Measurements from ENCODE around the gene COL24A1.

Gene COL24A1

GRCh38 chr1:85816606-85817005 lies 340.0 kb downstream of the COL24A1 start:
- no peaks in the 10 kb centered on the region for H3F3A ChIP-seq (ENCODE audit: insufficient read depth, low read length)

GRCh38 chr1:85815906-85816305 lies 340.7 kb downstream of the COL24A1 start:
- Histone ChIP-seq H3K4me1 (ENCODE audit: insufficient read depth, low read length, severe bottlenecking) (no peaks in the 10 kb centered on the region), H3K9ac (ENCODE audit: low read length) (no peak overlapping the region), H4K20me1 (ENCODE audit: insufficient read depth, low read length) (no peaks in the 10 kb centered on the region), H3K4me3 (ENCODE audit: low read depth, low read length, poor library complexity, severe bottlenecking) (no peak overlapping the region), H3K36me3 (ENCODE audit: insufficient read depth, low read length) (no peaks in the 10 kb centered on the region), H3F3A (ENCODE audit: insufficient read depth, low read length) (no peaks in the 10 kb centered on the region), H3K27ac (ENCODE audit: low read depth, low read length, poor library complexity, severe bottlenecking) (no peak overlapping the region), H3K79me2 (ENCODE audit: insufficient read depth, low read length) (no peaks in the 10 kb centered on the region), H3K27me3 (ENCODE audit: insufficient read depth, low read length) (no peaks in the 10 kb centered on the region), H3K9me3 (ENCODE audit: low read length) (no peaks in the 10 kb centered on the region), H2AFZ (ENCODE audit: low read length) (no peak overlapping the region), H3K4me2 (ENCODE audit: low read length) (no peak overlapping the region), H3K9me2 (ENCODE audit: low read depth, low read length) (no peaks in the 10 kb centered on the region)
- TF ChIP-seq CTCF (IDR thresholded peaks at IDR 0.05; ENCODE audit: low read length) (no peak), EZH2 (IDR thresholded peaks at IDR 0.05; ENCODE audit: borderline replicate concordance, low read length) (no peak)

More at GRCh38 chr1:85816606-85817005, 340.0 kb downstream of the COL24A1 start:
- Histone ChIP-seq H3K79me2 (ENCODE audit: insufficient read depth, low read length) (no peaks in the 10 kb centered on the region), H3K9me3 (ENCODE audit: low read length) (no peaks in the 10 kb centered on the region), H3K4me1 (ENCODE audit: insufficient read depth, low read length, severe bottlenecking) (no peaks in the 10 kb centered on the region), H3K27ac (ENCODE audit: low read depth, low read length, poor library complexity, severe bottlenecking) (no peak overlapping the region), H3K4me2 (ENCODE audit: low read length) (no peak overlapping the region), H3K9me2 (ENCODE audit: low read depth, low read length) (no peaks in the 10 kb centered on the region), H2AFZ (ENCODE audit: low read length) (no peak overlapping the region), H3K27me3 (ENCODE audit: insufficient read depth, low read length) (no peaks in the 10 kb centered on the region), H3K9ac (ENCODE audit: low read length) (no peak overlapping the region), H3K4me3 (ENCODE audit: low read depth, low read length, poor library complexity, severe bottlenecking) (no peak overlapping the region), H4K20me1 (ENCODE audit: insufficient read depth, low read length) (no peaks in the 10 kb centered on the region), H3K36me3 (ENCODE audit: insufficient read depth, low read length) (no peaks in the 10 kb centered on the region)
- TF ChIP-seq EZH2 (IDR thresholded peaks at IDR 0.05; ENCODE audit: borderline replicate concordance, low read length) (no peak), CTCF (IDR thresholded peaks at IDR 0.05; ENCODE audit: low read length) (no peak)

GRCh38 chr1:85806236-85806965 lies 350.2 kb downstream of the COL24A1 start:
- TF ChIP-seq EZH2 (IDR thresholded peaks at IDR 0.05; ENCODE audit: borderline replicate concordance, low read length) (no peak), CTCF (IDR thresholded peaks at IDR 0.05; ENCODE audit: low read length) (no peak)
- H3K4me2 ChIP-seq (ENCODE audit: low read length): no peak overlapping the region
- H3K79me2 ChIP-seq (ENCODE audit: insufficient read depth, low read length): no peaks in the 10 kb centered on the region
- H3K36me3 ChIP-seq (ENCODE audit: insufficient read depth, low read length): no peaks in the 10 kb centered on the region
- no peak overlapping the region for H3K4me3 ChIP-seq (ENCODE audit: low read depth, low read length, poor library complexity, severe bottlenecking)
- H3K4me1 ChIP-seq (ENCODE audit: insufficient read depth, low read length, severe bottlenecking): no peaks in the 10 kb centered on the region
- no peak overlapping the region for H3K27ac ChIP-seq (ENCODE audit: low read depth, low read length, poor library complexity, severe bottlenecking)
- no peak overlapping the region for H2AFZ ChIP-seq (ENCODE audit: low read length)
- no peaks in the 10 kb centered on the region for H3K9me2 ChIP-seq (ENCODE audit: low read depth, low read length)
- no peak overlapping the region for H3K9ac ChIP-seq (ENCODE audit: low read length)
- no peaks in the 10 kb centered on the region for H3F3A ChIP-seq (ENCODE audit: insufficient read depth, low read length)
- H3K9me3 ChIP-seq (ENCODE audit: low read length): no peaks in the 10 kb centered on the region
- H4K20me1 ChIP-seq (ENCODE audit: insufficient read depth, low read length): no peaks in the 10 kb centered on the region
- no peaks in the 10 kb centered on the region for H3K27me3 ChIP-seq (ENCODE audit: insufficient read depth, low read length)

Measured in OCI-LY1 (cell line).